HG02642 (cell line): ENCODE data around the gene PSMB1.

Experiments used
- ATAC-seq: cut with Tn5 transposase; IDR thresholded peaks from one replicate; pipeline ENCODE4 v1.9.1; 2021; ENCODE audit warnings: mild to moderate bottlenecking; ENCODE audit not compliant: unreplicated experiment, poor library complexity

Gene PSMB1

GRCh38 chr6:170552765-170553533, at the start of gene PSMB1:
Gene PSMB1, minus strand, starts transcription at chr6:170553307. Its CDS starts 65 bp downstream, at chr6:170553242.
- ATAC-seq: peak; percentile 59

GRCh38 chr6:170597278-170597677, 44.2 kb upstream of the PSMB1 start:
- ATAC-seq: no peak

GRCh38 chr6:170596426-170596825, 43.3 kb upstream of the PSMB1 start:
- no peak for ATAC-seq

GRCh38 chr6:170590725-170591124, 37.6 kb upstream of the PSMB1 start:
- ATAC-seq: no peak

- ATAC-seq: peak; percentile 32
These were observed 31.9 kb upstream of the PSMB1 start for GRCh38 chr6:170584954-170585498.

GRCh38 chr6:170584181-170584953, 31.3 kb upstream of the PSMB1 start, which contains the start of gene PDCD2:
Gene PDCD2, minus strand, starts transcription at chr6:170584637. Its CDS starts 56 bp downstream, at chr6:170584581.
- peak; percentile 98 for ATAC-seq

- ATAC-seq: no peak
These were observed 30.7 kb upstream of the PSMB1 start for GRCh38 chr6:170583756-170584180.

GRCh38 chr6:170578909-170579308, 25.8 kb upstream of the PSMB1 start:
- ATAC-seq: no peak

GRCh38 chr6:170575250-170575649, 22.1 kb upstream of the PSMB1 start:
- ATAC-seq: no peak

- no peak for ATAC-seq
These were observed 19.8 kb upstream of the PSMB1 start for GRCh38 chr6:170572704-170573466.

GRCh38 chr6:170564936-170565530, 11.9 kb upstream of the PSMB1 start:
- no peak for ATAC-seq

GRCh38 chr6:170561555-170561954, 8.4 kb upstream of the PSMB1 start:
- ATAC-seq: no peak

- no peak for ATAC-seq
These were observed 2.2 kb upstream of the PSMB1 start for GRCh38 chr6:170555305-170555704.

- no peak for ATAC-seq
These were observed 1.7 kb upstream of the PSMB1 start for GRCh38 chr6:170554796-170555137.

- peak; percentile 97 for ATAC-seq
These were observed 1.1 kb upstream of the PSMB1 start, which contains the start of gene TBP for GRCh38 chr6:170554013-170554795. Gene TBP, plus strand, starts transcription at chr6:170554369. Its CDS starts 2,661 bp downstream, at chr6:170557030.

- ATAC-seq: peak; percentile 37
These were observed 466 bp upstream of the PSMB1 start for GRCh38 chr6:170553534-170554012.

GRCh38 chr6:170545405-170545804, 7.7 kb downstream of the PSMB1 start:
- no peak for ATAC-seq

GRCh38 chr6:170542031-170542719, 10.9 kb downstream of the PSMB1 start:
- no peak for ATAC-seq
